NK-92 (cell line): ENCODE data around the gene IGF1R.
"Not testable (repeated sequence)": the region's sequence is repeated elsewhere in the genome, so short reads cannot be mapped to it uniquely, and the experiment has no call there.

Experiments used
- DNase-seq: peaks from one replicate; lab custom pipeline; 2025; ENCODE audit not compliant: unreplicated experiment; lab: John Stamatoyannopoulos, UW

IGF1R gene

GRCh38 chr15:98978153-98978552, 329.8 kb downstream of the IGF1R start:
- no peak for DNase-seq

GRCh38 chr15:98980899-98981228, 332.5 kb downstream of the IGF1R start:
- DNase-seq, result no peak

GRCh38 chr15:98981851-98982722, 333.7 kb downstream of the IGF1R start:
- no peak for DNase-seq

GRCh38 chr15:98983334-98983733, 335.0 kb downstream of the IGF1R start:
- no peak for DNase-seq

GRCh38 chr15:98986281-98986680, 337.9 kb downstream of the IGF1R start:
- no peak for DNase-seq

GRCh38 chr15:98994892-98995291, 346.6 kb downstream of the IGF1R start:
- DNase-seq, result no peak

GRCh38 chr15:98996169-98996568, 347.8 kb downstream of the IGF1R start:
- no peak for DNase-seq

- DNase-seq, result no peak
Observed at GRCh38 chr15:98996624-98997023, 348.3 kb downstream of the IGF1R start.

GRCh38 chr15:98997312-98997711, 349.0 kb downstream of the IGF1R start:
- no peak for DNase-seq

GRCh38 chr15:98997755-98998154, 349.4 kb downstream of the IGF1R start:
- DNase-seq, result no peak

GRCh38 chr15:98998279-98998678, 349.9 kb downstream of the IGF1R start:
- DNase-seq, result no peak

GRCh38 chr15:98999233-98999632, 350.9 kb downstream of the IGF1R start:
- DNase-seq, result no peak

- DNase-seq, result no peak
Observed at GRCh38 chr15:99002226-99002625, 353.9 kb downstream of the IGF1R start.

- not testable (repeated sequence) for DNase-seq
Observed at GRCh38 chr15:99003317-99003716, 355.0 kb downstream of the IGF1R start.

GRCh38 chr15:99004998-99005974, 356.9 kb downstream of the IGF1R start:
- not testable (repeated sequence) for DNase-seq

GRCh38 chr15:99006146-99006545, 357.8 kb downstream of the IGF1R start:
- DNase-seq, result no peak

- no peak for DNase-seq
Observed at GRCh38 chr15:99006904-99007495, 358.7 kb downstream of the IGF1R start.

GRCh38 chr15:99009741-99010330, 361.5 kb downstream of the IGF1R start:
- DNase-seq, result no peak

- DNase-seq, result no peak
Observed at GRCh38 chr15:99010768-99011167, 362.4 kb downstream of the IGF1R start.
